ENCODE measurements around the gene FAM181A. TPM values are rescaled to one million over a fixed set of nuclear protein-coding genes. Genes with fewer than 3 reads are reported as not detected.

Gene FAM181A
- total RNA-seq, 1 experiment from 2014 or later, result not detected

GRCh38 chr14:93940437-93940836 lies 13.3 kb downstream of the FAM181A start:
- Histone ChIP-seq H4K91ac (ENCODE audit: insufficient read length, low read depth, low read length) (no peak overlapping the region), H3K18ac (ENCODE audit: insufficient read length, low read depth, low read length) (no peak overlapping the region), H2AK5ac (ENCODE audit: insufficient read length, low read length) (no peak overlapping the region), H2AFZ (ENCODE audit: low read length) (no peak overlapping the region), H3K23ac (ENCODE audit: insufficient read length, low read depth, low read length) (no peak overlapping the region), H4K5ac (ENCODE audit: insufficient read length, low read depth, low read length) (no peak overlapping the region), H3K27me3 (ENCODE audit: insufficient read depth, low read length) (peaks cover 5% of the 10 kb centered on the region; the same call in 1 of the 2 replicates), H2BK20ac (ENCODE audit: low read depth, low read length, poor library complexity, severe bottlenecking) (no peak overlapping the region), H3K4ac (ENCODE audit: low read depth, low read length) (no peak overlapping the region), H3K14ac (ENCODE audit: insufficient read depth, low read length) (no peak overlapping the region), H3K4me1 (ENCODE audit: insufficient read depth, low read length) (no peaks in the 10 kb centered on the region; the same call in 1 of the 2 replicates), H3K79me1 (ENCODE audit: insufficient read depth, low read depth, low read length, poor library complexity, severe bottlenecking) (no peaks in the 10 kb centered on the region), H4K8ac (replicated peaks; ENCODE audit: insufficient read length, low read depth, low read length) (no peak overlapping the region), H3K27ac (ENCODE audit: insufficient read length, low read depth, low read length) (no peak overlapping the region), H3K56ac (ENCODE audit: insufficient read length, low read depth, low read length) (no peak overlapping the region), H2BK5ac (ENCODE audit: insufficient read length, low read length) (no peak overlapping the region), H2BK15ac (ENCODE audit: low read depth, low read length) (no peak overlapping the region), H3K4me2 (ENCODE audit: insufficient read depth, insufficient read length, low read length) (no peak overlapping the region), H2BK120ac (ENCODE audit: low read depth, low read length, poor library complexity, severe bottlenecking) (no peak overlapping the region), H2BK12ac (ENCODE audit: insufficient read length, low read depth, low read length) (no peak overlapping the region), H3T11ph (ENCODE audit: low read length) (no peak overlapping the region), H3K9ac (ENCODE audit: extremely low read depth, insufficient read length, low read length) (no peak overlapping the region), H4K20me1 (ENCODE audit: control insufficient read depth, insufficient read depth, insufficient read length) (no peaks in the 10 kb centered on the region), H3K79me2 (ENCODE audit: insufficient read depth, low read length) (no peaks in the 10 kb centered on the region), H3K9me3 (ENCODE audit: control insufficient read depth, low read depth, low read length) (no peaks in the 10 kb centered on the region), H3K23me2 (ENCODE audit: insufficient read length, low read depth, low read length, poor library complexity, severe bottlenecking) (no peaks in the 10 kb centered on the region)
- Mint-ChIP-seq H3K27ac (0 out of 7 replicates have a peak overlapping the region, but pooled peaks of 1 of the 3 experiments have one; percentile 36), H3K4me1 (peaks cover 18 to 27% of the 10 kb centered on the region in 2 experiments), H3K36me3 (ENCODE audit: insufficient read depth in 1 of 3, low read depth in 3 of 3) (no peaks in the 10 kb centered on the region; a peak in 1 of 7 replicates), H3K27me3 (ENCODE audit: low read depth) (peaks cover 39% of the 10 kb centered on the region), H3K4me3 (no peak overlapping the region), H3K9me3 (no peaks in the 10 kb centered on the region)
- no peak for DNase-seq
- no CpG with 5 or more reads among the region's 6 CpGs for WGBS (ENCODE audit: extremely low coverage, insufficient read length, low lambda C conversion rate)
- TF ChIP-seq CTCF (conservative IDR thresholded peaks at IDR 0.05), result no peak

Data from H9 (cell line).